HG02588 (cell line): ENCODE measurements around the gene HDAC4.
"Not testable (repeated sequence)": the region's sequence is repeated elsewhere in the genome, so short reads cannot be mapped to it uniquely, and the experiment has no call there.

Experiments
- ATAC-seq: cut with Tn5 transposase; IDR thresholded peaks from one replicate; pipeline ENCODE4 v1.9.1; 2021; ENCODE audit warnings: mild to moderate bottlenecking, moderate library complexity; ENCODE audit not compliant: unreplicated experiment

HDAC4 gene

DNA sequence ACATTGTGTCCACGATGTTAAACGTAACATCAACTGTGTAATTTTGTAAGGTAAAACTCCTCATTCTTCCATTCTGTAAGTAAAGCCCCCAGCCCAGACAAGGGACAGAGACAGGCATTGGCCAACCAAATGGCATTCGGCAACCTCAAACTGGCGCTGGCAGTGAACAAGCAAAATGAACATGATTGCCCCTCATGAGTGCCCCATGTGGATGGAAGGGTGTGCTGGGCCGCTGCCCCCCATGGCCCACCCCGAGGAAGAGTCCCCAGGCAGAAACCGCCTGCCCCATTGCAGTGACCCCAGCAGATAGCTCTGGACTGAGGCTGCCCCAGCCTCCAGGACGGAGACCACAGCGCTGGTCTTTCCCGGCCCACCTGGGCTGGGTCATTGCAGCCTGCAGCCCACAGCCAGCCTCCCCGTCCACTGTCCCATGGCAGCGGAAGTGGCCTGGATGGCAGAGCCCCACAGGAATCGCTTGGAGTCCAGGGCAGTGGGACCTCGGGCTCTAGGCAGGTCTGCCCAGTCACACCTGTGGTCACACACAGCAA lies 220.2 kb downstream of the HDAC4 start:
- ATAC-seq = no peak

DNA sequence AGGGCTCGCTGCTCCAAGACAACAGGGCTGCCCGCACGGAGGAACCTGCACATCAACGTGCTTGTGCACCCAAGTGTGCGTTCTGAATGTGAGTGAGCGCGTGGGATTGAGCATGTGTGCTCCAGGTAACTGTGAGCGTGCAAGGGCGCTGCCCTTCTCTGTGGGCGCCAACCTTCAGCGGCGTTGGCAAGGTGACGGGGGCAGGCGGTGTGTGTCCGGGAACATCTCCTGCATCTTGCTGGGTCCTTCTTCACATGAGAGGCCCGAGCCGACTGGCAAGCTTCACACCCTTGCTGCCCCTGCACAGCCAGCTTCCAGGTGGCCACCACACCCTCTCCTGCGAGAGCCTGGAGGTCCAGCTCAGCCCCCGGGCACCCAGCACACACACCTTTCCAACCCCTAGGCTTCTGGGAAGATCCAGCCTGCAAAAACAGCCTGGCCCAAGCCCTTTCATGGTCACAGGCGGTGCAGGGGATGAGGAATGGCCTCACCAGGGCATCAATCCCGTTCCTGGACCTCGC lies 220.9 kb downstream of the HDAC4 start:
- ATAC-seq = no peak

DNA sequence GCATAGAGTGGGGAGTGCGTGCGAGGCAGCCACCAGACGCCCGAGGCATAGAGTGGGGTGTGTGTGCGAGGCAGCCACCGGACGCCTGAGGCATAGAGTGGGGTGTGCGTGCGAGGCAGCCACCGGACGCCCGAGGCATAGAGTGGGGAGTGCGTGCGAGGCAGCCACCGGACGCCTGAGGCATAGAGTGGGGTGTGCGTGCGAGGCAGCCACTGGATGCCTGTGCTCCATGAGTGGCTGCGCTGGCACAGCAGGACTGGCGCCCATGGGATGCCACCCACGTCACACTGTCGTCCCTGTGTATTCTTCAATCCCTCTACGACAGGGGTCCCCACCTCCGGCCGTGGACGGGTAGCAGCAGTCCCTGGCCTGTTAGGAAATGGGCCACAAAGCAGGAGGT lies 221.9 kb downstream of the HDAC4 start:
- no peak for ATAC-seq

DNA sequence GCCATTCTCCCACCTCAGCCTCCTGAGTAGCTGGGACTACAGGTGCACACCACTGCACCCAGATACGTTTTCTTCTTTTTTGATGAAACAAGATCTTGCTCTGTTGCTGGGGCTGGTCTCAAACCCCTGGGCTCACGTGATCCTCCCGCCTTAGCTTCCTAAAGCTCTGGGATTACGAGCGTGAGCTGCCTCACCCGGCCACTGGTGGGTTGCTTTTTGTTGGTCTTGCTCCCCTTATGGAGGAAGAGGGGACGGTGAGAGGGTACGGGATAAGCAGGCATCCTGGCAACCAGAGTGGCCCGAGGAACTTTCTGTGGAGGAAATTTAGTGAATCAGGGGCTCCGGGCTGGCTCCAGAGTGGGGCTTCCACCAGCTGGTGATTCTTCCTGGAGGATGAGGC lies 222.3 kb downstream of the HDAC4 start:
- no peak for ATAC-seq

DNA sequence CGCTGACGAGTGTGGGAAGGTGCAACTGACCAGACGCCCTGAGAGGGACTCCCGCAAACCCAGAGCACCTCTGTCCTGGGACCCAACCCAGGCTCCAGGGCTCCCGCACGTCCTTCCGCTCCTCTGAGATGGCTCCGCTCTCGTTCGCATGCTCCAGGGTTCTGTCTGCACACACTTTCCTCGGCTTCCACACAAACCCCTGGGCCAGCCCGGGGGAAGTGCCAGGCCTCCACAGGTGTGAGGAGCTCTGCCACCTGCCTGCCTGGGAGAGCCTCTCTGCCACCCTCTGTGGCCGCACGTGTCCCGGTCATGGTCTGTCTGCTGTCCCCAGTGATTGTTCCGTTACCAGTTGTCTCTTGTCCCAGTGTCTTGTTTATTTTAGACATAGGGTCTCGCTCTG lies 222.9 kb downstream of the HDAC4 start:
- ATAC-seq = no peak

DNA sequence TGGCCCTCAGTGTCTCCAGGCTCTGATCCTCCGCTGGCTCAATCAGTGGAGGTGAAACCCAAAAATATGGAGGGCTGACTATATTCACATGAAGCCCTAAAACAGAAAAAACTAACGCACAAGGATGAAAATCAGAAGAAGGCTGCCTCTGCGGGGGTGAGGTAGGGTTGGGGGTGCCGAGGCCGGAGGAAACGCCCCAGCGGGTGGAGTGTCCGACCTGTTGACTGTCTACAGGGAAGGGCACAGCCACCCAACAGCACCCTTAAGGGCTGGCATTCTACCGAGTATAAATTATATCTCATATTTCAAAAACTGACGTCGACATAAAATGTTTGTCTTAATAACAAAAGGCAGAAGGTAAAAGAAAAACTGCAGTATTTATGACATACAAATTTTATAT lies 223.5 kb downstream of the HDAC4 start:
- no peak for ATAC-seq

DNA sequence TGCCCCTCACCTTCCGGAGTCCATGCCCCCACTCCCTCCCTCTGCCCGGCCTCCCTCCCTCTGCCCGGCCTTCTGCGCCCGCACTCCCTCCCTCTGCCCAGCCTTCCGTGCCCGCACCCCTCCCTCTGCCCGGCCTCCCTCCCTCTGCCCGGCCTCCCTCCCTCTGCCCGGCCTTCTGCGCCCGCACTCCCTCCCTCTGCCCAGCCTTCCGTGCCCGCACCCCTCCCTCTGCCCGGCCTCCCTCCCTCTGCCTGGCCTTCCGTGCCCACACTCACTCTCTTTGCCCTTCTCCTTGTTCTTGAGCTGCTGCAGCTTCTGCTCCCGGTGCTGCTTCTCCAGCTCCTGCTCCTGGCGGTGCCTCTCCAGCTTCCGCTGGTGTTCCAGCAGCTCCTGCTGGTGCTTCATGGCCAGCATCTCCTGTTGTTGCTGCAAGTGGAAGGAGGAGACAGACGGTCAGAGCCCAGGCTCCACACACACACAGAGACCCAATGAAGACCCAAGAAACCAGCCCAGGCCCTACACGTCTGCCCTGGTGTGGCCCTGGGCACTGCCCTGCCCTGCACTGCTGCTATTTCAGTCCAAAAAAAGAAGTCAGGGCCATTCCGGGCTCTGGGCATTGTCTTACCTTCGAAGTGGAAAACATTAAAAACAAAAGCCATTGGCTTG lies 224.5 kb downstream of the HDAC4 start:
- ATAC-seq = not testable (repeated sequence)

DNA sequence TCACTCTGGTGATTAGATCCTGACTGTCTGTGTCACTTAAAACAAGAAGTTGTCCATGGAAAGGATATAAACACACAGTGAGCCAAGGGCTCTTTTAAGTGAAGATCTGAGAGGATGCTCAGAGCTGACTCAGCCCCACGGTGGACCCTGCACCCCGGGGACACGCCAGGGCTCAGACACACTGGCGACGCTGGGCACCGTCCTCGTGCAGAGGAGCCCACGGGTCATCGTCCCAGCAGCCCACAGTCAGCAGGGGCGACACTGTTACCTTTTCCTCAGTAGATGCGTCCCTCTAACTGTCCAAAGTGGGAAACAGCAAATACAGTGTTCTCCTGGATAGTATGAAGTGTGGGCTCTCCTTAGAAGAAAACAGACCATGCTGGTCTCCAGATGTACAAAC lies 225.6 kb downstream of the HDAC4 start:
- no peak for ATAC-seq

DNA sequence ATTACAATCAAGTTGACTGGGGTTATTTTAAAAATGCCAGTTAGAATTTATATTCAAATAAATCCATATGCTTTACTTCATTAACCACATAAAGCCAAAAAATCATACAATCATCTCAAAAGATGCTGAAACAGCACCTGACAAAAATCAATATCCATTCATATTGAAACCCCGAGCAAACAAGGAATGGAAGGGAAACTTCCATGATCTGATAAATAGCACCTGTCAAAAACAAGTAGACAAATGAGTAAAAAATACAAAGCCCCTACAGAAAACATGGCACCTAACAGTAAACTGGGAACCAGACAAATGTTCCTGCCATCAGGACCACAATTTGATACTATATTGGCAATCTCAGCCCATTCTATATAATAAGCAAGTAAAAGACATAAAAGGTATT lies 227.5 kb downstream of the HDAC4 start:
- ATAC-seq = no peak

DNA sequence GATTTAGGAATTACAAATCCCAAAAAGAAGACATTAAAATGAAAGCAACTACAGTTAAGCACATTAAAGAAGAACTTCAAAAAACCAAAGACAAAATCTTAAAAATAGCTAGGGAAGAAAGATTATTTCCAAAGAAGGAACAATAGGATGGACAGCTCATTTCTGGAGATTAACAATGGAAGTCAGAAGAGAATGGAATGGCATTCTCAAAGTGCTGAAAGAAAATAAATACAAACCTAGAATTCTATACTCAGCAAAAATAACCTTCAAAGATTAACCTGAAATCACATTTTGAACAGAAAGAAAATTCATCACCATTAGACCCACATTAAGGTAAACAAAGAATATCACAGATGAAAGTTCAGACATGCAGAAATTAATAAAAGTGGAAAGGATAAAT lies 229.2 kb downstream of the HDAC4 start:
- ATAC-seq = no peak

DNA sequence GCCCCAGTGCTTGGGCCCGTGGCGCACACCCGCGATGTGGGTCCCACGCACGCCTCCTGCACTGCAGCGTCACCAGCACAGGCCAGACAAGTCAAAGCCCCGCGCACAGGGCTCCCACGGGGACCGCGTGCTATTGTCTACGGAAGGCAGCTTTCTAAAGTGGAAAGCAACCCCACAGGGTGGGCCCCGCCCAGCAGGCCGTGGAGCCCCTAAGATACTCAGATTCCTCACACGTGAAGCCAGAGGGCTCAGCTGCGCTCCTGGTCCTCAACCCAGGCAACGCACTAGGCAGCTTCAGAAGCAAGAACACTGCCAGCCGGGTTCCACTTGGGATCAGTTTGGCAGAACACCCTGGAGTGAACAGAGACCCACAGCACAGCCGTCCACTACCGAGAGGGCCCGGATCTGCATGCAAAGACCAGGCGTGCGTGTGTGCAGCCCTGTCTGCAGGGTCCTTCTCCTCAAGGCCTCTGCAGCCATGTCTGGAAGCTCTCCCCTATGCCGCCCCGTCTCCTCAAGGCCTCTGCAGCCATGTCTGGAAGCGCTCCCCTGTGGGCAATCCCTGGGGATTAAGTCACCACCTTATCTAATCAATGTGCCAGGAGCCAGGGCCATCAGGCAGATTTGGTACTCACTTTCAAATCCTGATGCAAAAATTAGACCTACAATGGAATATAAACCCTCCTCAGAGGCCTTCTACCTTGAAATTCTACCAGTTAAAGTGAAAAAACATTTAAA lies 231.3 kb downstream of the HDAC4 start:
- no peak for ATAC-seq

DNA sequence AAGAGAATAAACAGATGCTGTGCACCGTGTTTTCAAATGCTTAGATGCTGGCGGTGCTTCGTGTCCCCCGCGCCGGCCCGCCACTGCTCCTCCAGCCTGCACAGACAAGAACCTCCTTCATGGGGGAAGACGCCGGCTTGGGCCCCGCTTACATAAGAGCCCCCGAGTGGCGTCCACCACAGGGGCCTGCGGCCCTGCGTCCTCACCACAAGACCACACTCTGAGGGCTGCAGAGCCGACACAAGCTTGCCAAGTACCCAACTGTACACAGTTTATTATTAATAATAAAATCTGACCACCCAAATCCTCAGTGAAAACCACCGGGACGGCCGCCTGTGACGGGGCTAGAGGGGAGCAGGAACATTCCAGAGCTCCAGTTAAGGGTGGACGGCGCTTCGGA lies 232.2 kb downstream of the HDAC4 start:
- ATAC-seq = no peak

DNA sequence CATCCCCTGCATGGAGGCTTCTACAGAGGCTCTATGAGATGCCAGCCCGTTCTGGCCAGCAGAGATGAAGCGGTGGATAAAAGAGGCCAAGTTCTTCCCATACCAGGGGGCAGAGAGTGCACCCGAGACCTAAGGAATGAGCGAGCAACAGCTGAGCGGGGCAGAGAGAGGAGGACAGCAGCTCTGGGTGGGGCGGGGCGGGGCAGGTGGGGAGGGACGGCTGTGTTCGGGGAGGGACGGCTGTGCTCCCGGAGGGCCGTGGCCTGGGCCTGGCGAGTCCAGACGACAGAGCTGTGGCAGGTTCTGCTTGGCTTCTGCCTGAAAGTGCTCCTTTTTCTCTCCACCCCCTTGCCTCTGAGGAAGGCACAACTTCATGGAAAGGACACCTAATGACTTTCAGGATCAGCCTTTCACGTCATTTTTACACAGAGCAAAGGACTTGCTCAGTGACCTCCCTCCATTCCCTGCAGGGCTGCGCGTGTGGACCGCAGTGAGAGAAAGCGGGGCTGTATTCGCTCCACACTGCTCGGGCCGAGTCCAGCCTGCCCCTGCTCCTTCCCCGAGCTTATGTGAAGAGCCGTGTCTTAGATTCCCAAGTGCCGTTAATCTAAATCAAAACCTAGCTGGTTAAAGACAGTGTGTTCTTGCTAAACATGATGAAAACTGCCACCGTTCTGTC lies 232.9 kb downstream of the HDAC4 start:
- no peak for ATAC-seq

DNA sequence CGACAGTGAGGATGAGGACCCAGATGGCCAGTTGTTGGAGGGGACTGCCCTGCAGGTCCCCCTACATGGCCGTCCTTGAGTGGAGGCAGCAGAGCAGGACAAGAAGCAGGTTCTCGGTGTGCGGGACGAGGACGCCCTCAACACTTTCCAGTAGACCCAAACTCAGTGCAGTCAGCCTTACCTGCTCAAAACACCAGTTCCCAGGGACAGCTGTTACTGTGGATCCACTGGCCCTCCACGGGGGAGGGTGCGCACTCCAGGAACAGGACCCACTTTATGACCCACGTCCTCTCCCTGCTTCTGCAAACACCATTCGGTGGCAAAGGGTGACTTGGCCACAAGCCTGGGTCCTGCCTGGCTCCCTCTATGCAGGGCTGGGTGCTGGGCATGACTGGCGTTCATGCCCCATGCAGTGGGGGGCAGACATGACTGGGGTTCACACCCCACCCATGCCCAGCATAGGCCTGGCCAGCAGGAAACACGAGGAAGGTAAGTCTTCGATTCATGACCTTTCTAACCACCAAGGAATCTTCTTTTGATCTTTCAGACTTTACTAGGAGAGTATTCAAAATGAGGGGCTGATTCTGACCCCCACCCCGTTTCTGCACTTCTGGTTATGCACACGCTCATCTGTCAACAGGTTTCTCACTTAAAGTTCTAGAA lies 233.7 kb downstream of the HDAC4 start:
- ATAC-seq = no peak

DNA sequence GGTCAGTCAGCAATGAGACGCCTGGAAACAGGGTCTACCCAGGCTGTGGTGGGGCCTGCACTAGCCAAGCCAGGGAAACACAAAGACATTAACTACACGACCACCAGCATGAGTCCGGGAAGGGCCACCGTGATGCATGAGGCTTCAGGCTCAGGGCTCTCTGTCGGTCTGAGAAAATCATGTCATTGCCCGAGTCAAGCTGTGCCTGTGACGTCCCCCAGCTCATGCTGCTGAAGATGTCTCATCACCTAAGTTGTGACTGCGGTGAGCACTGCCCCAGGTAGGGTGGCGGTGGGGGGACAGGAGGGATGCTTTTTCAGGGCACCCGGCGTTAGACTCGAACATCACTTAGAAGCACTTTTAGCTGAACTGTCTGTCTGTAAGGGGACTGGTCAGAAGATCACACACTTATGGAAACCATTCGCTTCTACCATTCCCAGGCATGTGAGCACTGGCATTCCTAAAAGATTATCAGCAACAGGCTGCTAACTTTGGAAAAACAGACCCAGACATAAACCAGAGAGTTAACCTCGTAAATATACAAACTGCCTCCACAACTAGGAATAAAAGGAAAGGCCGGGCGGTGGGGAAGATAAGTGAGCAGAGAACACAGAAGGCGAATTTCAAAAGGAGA lies 234.5 kb downstream of the HDAC4 start:
- no peak for ATAC-seq

DNA sequence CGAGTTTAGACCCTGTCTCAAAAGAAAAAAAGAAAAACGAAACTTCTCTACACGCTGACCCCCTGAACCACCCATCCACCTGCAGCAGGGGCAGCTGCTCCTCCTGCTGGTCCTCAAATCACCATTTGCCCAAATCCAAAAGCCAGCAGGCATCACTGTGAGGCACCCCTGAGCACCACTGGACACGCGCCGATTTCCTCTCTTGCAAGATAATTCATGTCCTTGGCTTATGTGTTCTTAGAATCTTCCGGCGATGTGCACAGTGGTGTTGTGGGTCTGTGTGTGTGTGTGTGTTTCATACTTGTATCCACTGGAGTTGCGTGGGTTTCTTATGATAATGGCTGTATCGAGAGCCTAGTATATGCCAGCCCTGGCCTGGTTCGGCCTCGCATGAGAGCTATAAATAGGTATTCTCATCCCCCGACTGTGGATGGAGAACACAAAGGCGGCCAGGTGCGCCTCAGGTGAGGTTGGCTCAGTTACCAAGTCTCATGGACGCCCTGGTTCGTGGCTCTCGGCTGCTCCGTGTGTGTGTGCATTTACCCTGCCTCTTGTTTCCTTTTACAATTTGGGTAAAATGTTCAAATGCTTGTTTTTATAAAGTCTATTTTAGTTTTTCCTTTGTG lies 235.5 kb downstream of the HDAC4 start:
- no peak for ATAC-seq

DNA sequence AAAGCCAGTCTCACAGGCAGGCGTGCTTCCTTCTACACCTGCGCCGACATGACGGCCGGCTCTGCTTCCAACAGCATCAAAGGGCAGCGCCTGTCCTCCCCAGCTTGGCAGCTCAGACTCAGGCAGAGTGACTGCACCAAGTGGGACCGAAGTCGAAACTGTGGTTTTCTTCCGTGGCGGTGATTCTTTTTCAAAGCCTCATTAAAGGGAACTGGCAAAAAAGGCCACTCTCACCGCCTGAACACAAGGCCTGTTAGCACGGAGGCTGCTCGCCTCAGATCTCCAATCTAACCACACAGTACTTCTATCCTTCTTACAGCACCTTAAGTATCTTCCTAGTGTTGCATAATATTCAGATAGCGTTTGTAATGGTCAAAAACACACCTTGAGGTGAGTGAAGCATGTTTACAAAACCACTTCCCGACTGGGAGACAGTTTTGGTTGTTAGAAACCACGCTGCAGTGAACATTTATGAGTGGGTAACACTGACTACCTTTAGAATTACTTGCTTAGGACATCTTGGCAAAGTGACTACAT lies 236.4 kb downstream of the HDAC4 start:
- no peak for ATAC-seq

DNA sequence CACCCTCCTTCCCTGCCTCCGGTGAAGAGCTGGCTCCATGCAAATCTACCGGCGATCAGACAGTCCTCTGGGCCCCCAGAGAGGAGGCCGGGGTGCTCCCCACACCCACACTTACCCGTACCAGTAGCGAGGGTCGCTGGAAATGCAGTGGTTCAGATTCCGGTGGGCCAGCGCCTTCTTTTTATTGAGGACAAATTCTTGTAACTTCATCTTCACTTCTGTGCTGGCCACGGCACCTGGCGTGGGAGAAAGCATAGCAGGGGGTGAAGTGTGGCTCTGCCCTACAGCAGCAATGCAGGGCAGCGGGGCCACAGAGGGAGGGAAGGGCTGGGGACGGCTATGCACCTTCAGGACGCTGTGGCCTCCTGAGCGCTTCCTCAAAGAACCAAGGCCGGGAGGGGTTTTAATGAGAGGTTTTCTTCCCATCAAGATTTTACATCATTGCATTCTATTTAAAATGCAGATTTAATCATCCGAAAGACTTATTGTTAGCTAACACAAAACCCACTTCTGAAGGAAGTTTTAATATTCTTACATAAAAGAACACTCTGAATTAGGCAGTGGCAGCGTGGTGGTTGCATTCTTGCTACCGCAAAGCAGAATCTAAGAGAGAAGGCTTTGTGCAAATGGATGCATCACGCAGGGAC lies 237.0 kb downstream of the HDAC4 start:
- ATAC-seq = no peak

DNA sequence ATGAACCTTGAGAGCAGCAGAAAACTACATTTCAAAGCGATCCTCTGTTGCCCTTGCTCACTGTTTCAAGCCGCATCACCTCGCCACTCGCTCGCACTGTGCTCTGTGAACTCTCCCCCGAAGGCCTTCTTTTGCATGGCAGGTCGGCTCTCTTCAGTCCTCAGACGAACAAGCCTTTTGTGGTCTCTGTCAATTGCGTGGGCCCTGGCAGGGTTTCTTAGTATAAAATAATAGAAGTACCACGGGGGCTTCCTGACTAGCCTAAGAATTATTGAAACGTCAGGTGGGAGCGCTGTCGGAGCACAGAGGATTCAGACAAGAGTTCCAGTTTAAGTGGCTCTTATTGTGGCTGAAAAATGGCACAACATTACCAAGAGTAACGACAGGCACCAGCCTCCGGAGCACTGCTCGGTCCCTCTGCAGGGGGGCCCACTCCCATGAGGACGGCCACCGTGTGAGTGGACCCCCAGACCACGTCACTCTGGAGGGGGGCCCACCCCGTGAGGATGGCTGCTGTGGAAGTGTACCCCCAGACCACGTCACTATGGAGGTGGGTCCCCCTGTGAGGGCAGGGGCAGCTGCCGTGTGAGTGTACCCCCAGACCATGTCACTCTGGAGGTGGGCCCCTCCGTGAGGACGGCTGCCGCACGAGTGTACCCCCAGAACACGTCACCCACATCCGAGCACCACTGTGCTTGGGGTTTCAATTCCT lies 237.7 kb downstream of the HDAC4 start:
- ATAC-seq = no peak
